HG03354 (cell line): ENCODE results near the gene RASA2.

Experiments used
- ATAC-seq: cut with Tn5 transposase; IDR thresholded peaks from one replicate; pipeline ENCODE4 v1.9.1; 2021; ENCODE audit warnings: mild to moderate bottlenecking; ENCODE audit not compliant: unreplicated experiment, poor library complexity, severe bottlenecking

The RASA2 gene

GRCh38 chr3:141659821-141660613 lies 173.2 kb downstream of the RASA2 start:
- ATAC-seq, result no peak

- no peak for ATAC-seq
These were observed 173.8 kb downstream of the RASA2 start for GRCh38 chr3:141660614-141660947.

- ATAC-seq, result no peak
These were observed 174.7 kb downstream of the RASA2 start for GRCh38 chr3:141661229-141662196.

- no peak for ATAC-seq
These were observed 177.2 kb downstream of the RASA2 start for GRCh38 chr3:141663993-141664392.
